Mesendoderm (in vitro differentiated cells): ENCODE results near the gene FMN1.

Source experiments
- DNase-seq: peaks from one replicate; pipeline ENCODE4 v3.0.0; 2013
- H2AK5ac ChIP-seq: 2 replicates; pipeline ENCODE4 v1.6.1; 2013; ENCODE audit warnings: low read length, inconsistent platforms
- H2BK120ac ChIP-seq: 2 replicates; pipeline ENCODE4 v1.6.1; 2013; ENCODE audit warnings: low read depth, mild to moderate bottlenecking, low read length, moderate library complexity, mixed read lengths
- H2BK15ac ChIP-seq: replicated peaks from 2 replicates; pipeline ENCODE4 v1.6.1; 2013; ENCODE audit warnings: low read depth, mild to moderate bottlenecking, moderate library complexity
- H2BK5ac ChIP-seq: 2 replicates; pipeline ENCODE4 v1.6.1; 2013; ENCODE audit warnings: low read length, inconsistent platforms
- H3K18ac ChIP-seq: 2 replicates; pipeline ENCODE4 v1.6.1; 2013; ENCODE audit warnings: mild to moderate bottlenecking, low read length, mixed read lengths
- H3K23ac ChIP-seq: one replicate; pipeline ENCODE4 v1.6.1; 2013; ENCODE audit warnings: low read length
- H3K27ac ChIP-seq: 2 replicates; pipeline ENCODE4 v1.5.1; 2013; ENCODE audit warnings: low read depth, mild to moderate bottlenecking, inconsistent platforms, low read length, moderate library complexity
- H3K27me3 ChIP-seq: 2 replicates; pipeline ENCODE4 v1.6.1; 2013; ENCODE audit warnings: low read length, control low read depth, mild to moderate bottlenecking, inconsistent platforms; ENCODE audit not compliant: insufficient read depth, poor library complexity
- H3K36me3 ChIP-seq: 2 replicates; pipeline ENCODE4 v1.6.1; 2013; ENCODE audit warnings: low read length, inconsistent platforms; ENCODE audit not compliant: control insufficient read depth, insufficient read depth
- H3K4ac ChIP-seq: one replicate; pipeline ENCODE4 v1.6.1; 2013; ENCODE audit warnings: low read depth, mild to moderate bottlenecking, low read length, moderate library complexity
- H3K4me1 ChIP-seq: 2 replicates; pipeline ENCODE4 v1.6.1; 2013; ENCODE audit warnings: low read depth, low read length, inconsistent platforms; ENCODE audit not compliant: control insufficient read depth
- H3K4me2 ChIP-seq: 2 replicates; pipeline ENCODE4 v1.6.1; 2013; ENCODE audit warnings: low read length
- H3K4me3 ChIP-seq: 2 replicates; pipeline ENCODE4 v1.5.1; 2013; ENCODE audit warnings: mild to moderate bottlenecking, low read length
- H3K56ac ChIP-seq: one replicate; pipeline ENCODE4 v1.6.1; 2013; ENCODE audit warnings: low read length
- H3K79me1 ChIP-seq: 2 replicates; pipeline ENCODE4 v1.6.1; 2013; ENCODE audit warnings: low read length, inconsistent platforms
- H3K79me2 ChIP-seq: 2 replicates; pipeline ENCODE4 v1.6.1; 2013; ENCODE audit warnings: mild to moderate bottlenecking, low read length; ENCODE audit not compliant: control insufficient read depth, insufficient read depth
- H3K9ac ChIP-seq: 2 replicates; pipeline ENCODE4 v1.6.1; 2013; ENCODE audit warnings: low read length, inconsistent platforms
- H4K5ac ChIP-seq: one replicate; pipeline ENCODE4 v1.6.1; 2013; ENCODE audit warnings: low read length
- H4K8ac ChIP-seq: one replicate; pipeline ENCODE4 v1.6.1; 2013; ENCODE audit warnings: low read depth, mild to moderate bottlenecking, control low read depth, low read length, moderate library complexity
- WGBS: extraction: QIAGEN DNeasy Blood & Tissue Kit; methylation state at CpG from one replicate; pipeline ENCODE4 v1.1.7; 2013; ENCODE audit warnings: low lambda C conversion rate, missing lambda C conversion rate; ENCODE audit not compliant: insufficient coverage; ENCODE audit errors: extremely low coverage; 5-methylcytosine and 5-hydroxymethylcytosine counted together

The FMN1 gene

DNA sequence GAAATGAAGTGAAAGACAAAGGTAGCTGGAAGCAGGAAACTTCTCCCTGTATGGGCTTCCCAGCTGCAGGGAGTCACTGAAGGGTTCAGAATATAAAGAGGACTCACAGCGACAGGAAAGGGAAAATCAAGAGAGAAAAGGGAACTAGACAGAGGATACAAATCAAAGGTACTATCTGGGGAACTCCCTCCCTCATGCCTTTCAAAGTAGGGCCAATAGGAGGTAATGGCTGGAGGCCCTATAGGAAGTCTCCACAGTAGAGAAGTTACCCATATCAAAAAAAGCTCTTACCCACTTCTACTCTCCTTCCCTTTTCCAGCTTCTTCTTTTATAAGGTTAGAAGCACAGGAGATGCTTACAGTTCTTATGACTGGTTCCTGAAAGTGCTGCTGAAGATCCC, 43.5 kb downstream of the FMN1 start:
- Histone ChIP-seq H3K23ac (no peak overlapping the region), H2AK5ac (no peak overlapping the region), H3K36me3 (no peaks in the 10 kb centered on the region), H2BK5ac (no peak overlapping the region), H3K79me2 (no peaks in the 10 kb centered on the region), H3K27me3 (no peaks in the 10 kb centered on the region), H3K9ac (no peak overlapping the region), H3K4ac (no peak overlapping the region), H3K27ac (no peak overlapping the region), H2BK120ac (no peak overlapping the region), H2BK15ac (no peak overlapping the region), H3K79me1 (no peaks in the 10 kb centered on the region), H3K4me2 (no peak overlapping the region), H4K8ac (no peak overlapping the region), H3K4me1 (no peaks in the 10 kb centered on the region), H3K4me3 (no peak overlapping the region), H3K56ac (no peak overlapping the region), H3K18ac (no peak overlapping the region), H4K5ac (no peak overlapping the region)
- no peak for DNase-seq
- WGBS, result no CpG with 5 or more reads among the region's 1 CpG

DNA sequence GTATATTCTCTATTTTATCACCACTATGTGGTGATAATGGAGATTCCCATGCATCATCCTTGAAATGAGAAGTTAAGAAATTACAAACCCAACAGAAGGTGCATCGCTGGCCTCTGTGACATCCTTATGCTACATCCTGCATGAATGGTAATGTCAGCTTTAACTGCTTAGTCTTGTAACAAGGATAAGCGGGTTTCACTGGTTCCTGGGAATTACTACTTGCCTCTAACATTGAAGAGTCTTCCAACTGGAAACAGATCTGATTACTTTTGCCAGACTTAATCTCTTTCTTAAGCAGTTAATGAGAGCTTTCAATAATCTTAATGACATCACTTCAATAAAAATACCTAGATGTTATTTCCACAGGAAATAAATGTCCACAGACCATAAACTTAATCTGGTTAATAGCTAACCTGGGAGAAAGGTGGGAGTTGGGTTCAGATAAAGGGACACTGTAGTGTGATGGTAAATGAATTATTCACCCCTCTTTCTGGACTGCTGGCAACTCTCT, 44.0 kb downstream of the FMN1 start:
- Histone ChIP-seq H4K5ac (no peak overlapping the region), H3K4me1 (no peaks in the 10 kb centered on the region), H3K27me3 (no peaks in the 10 kb centered on the region), H3K27ac (no peak overlapping the region), H3K18ac (no peak overlapping the region), H2AK5ac (no peak overlapping the region), H3K79me1 (no peaks in the 10 kb centered on the region), H3K9ac (no peak overlapping the region), H3K23ac (no peak overlapping the region), H2BK120ac (no peak overlapping the region), H2BK15ac (no peak overlapping the region), H3K4me2 (no peak overlapping the region), H3K4ac (no peak overlapping the region), H3K79me2 (no peaks in the 10 kb centered on the region), H4K8ac (no peak overlapping the region), H3K56ac (no peak overlapping the region), H3K36me3 (no peaks in the 10 kb centered on the region), H2BK5ac (no peak overlapping the region), H3K4me3 (no peak overlapping the region)
- no peak for DNase-seq
- no CpG with 5 or more reads among the region's 2 CpGs for WGBS

DNA sequence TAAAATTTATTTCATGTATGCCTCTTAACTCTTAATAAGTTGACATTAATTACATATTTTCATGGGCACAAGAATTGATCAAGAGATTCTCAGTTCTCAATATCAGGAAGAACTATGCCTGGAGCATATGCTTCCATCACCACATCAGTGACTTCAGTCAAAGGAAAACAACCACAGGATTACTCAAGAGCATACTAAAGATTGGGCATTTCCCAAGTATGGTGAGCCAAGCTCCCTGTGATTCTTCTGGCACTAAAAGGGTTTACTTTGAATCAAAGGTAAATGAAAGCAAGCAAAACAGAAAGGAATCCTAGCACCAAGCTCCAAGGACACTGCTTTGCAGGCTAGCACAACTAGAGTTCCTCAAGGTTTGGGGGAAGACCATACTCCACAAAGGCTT, 44.6 kb downstream of the FMN1 start:
- no peak overlapping the region for H3K4me2 ChIP-seq
- DNase-seq, result no peak
- H2BK120ac ChIP-seq, result no peak overlapping the region
- no peak overlapping the region for H2BK15ac ChIP-seq
- H3K23ac ChIP-seq, result no peak overlapping the region
- H3K4me3 ChIP-seq, result no peak overlapping the region
- no peaks in the 10 kb centered on the region for H3K4me1 ChIP-seq
- no peak overlapping the region for H4K8ac ChIP-seq
- no peaks in the 10 kb centered on the region for H3K79me1 ChIP-seq
- H3K79me2 ChIP-seq, result no peaks in the 10 kb centered on the region
- no peak overlapping the region for H3K4ac ChIP-seq
- H4K5ac ChIP-seq, result no peak overlapping the region
- no peak overlapping the region for H3K56ac ChIP-seq
- no peaks in the 10 kb centered on the region for H3K27me3 ChIP-seq
- H2AK5ac ChIP-seq, result no peak overlapping the region
- H3K18ac ChIP-seq, result no peak overlapping the region
- no peak overlapping the region for H2BK5ac ChIP-seq
- H3K27ac ChIP-seq, result no peak overlapping the region
- H3K9ac ChIP-seq, result no peak overlapping the region
- no peaks in the 10 kb centered on the region for H3K36me3 ChIP-seq

DNA sequence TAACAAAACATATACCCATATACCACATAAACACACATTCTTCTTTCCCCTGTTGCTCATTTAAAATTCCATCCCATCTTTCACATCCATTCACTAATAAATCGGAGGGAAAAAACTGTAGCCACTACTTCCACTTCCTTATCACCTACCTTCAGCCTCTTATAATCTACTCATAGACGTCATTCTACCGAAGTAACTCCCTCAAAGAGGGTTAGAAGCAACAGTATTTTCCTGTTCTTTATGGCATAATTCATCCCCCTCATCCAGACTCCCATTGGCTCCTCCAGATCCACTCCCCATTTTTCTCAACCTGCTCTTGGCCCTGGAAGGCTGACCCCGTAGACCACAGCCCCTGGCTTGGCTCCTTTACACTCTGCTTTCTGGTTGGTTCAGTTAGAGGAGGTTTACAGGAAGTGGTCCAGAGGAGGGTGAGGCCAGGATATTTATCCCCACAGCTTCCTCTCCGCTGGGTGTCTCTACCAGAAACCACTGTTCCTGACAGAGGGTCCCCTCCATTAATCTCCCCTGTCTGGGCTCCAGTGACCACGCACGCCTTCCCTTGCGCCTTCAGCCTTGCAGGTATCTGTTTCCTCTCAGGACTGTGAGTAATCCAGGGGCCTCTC, 46.3 kb downstream of the FMN1 start:
- no peak overlapping the region for H2BK5ac ChIP-seq
- H3K4me3 ChIP-seq, result no peak overlapping the region
- no peak overlapping the region for H3K23ac ChIP-seq
- H4K8ac ChIP-seq, result no peak overlapping the region
- DNase-seq, result no peak
- H2AK5ac ChIP-seq, result no peak overlapping the region
- no peak overlapping the region for H3K4ac ChIP-seq
- no peaks in the 10 kb centered on the region for H3K36me3 ChIP-seq
- no peak overlapping the region for H3K27ac ChIP-seq
- no peak overlapping the region for H2BK15ac ChIP-seq
- no peak overlapping the region for H3K56ac ChIP-seq
- no peak overlapping the region for H4K5ac ChIP-seq
- peak overlapping the region; percentile 14 for H3K18ac ChIP-seq
- 100% methylated on average over 1 of the region's 8 CpGs for WGBS
- H3K79me1 ChIP-seq, result no peaks in the 10 kb centered on the region
- no peaks in the 10 kb centered on the region for H3K4me1 ChIP-seq
- no peak overlapping the region for H2BK120ac ChIP-seq
- H3K27me3 ChIP-seq, result no peaks in the 10 kb centered on the region
- no peak overlapping the region for H3K9ac ChIP-seq
- no peaks in the 10 kb centered on the region for H3K79me2 ChIP-seq
- H3K4me2 ChIP-seq, result no peak overlapping the region

DNA sequence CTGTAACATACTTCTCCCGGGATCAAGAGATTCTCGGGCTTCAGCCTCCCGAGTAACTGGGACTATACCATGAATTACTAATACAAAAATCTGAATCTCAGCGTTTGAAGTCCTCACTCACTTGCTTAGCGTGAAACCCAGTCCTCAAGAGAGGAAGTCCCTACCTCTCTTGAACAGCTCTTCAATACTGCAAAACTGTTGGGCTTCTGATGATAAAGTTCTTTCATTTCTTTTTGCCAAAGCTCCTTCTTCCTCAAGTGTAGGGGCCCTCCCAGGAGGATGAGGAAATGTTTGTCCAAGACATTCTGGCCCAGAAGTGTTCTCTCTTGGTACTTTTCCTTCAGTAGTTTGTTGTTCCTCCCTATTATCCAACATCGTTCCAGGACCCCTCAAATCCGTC, 48.5 kb downstream of the FMN1 start:
- Histone ChIP-seq H3K4me2 (no peak overlapping the region), H3K36me3 (no peaks in the 10 kb centered on the region), H2BK120ac (peak overlapping the region; percentile 78), H3K27ac (no peak overlapping the region), H3K79me2 (no peaks in the 10 kb centered on the region), H3K18ac (no peak overlapping the region), H3K27me3 (no peaks in the 10 kb centered on the region), H4K5ac (no peak overlapping the region), H3K9ac (no peak overlapping the region), H4K8ac (peak overlapping the region; percentile 93), H3K79me1 (no peaks in the 10 kb centered on the region), H2BK15ac (peak overlapping the region; percentile 5), H3K23ac (no peak overlapping the region), H3K4ac (no peak overlapping the region), H3K56ac (no peak overlapping the region), H2AK5ac (no peak overlapping the region), H3K4me1 (no peaks in the 10 kb centered on the region), H3K4me3 (no peak overlapping the region), H2BK5ac (no peak overlapping the region)
- no CpG with 5 or more reads among the region's 7 CpGs for WGBS
- DNase-seq, result no peak

DNA sequence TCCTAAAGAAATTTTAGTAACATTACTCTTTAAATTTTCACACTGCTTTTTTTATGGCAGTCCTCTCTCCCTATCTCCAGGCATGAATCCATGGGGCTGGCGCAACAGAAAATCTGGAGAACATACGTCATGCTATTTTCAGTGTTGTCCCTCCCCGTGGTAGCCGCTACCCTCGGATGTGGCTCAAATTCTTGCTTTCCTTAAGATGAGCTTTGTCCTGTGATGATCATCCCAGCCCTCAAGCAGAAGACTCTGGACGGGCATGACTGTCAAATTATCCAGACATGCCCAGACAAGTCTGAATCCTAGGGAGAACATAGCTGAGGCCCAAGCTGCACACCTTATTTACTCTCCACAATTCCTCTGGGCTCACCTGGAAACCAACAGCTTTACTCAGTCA, 49.1 kb downstream of the FMN1 start:
- no peaks in the 10 kb centered on the region for H3K27me3 ChIP-seq
- no peak overlapping the region for H4K5ac ChIP-seq
- no peak overlapping the region for H3K23ac ChIP-seq
- no peak overlapping the region for H3K4me2 ChIP-seq
- H2BK120ac ChIP-seq, result peak overlapping the region; percentile 78
- no peak overlapping the region for H3K4me3 ChIP-seq
- no peak overlapping the region for H3K27ac ChIP-seq
- no peak overlapping the region for H2BK5ac ChIP-seq
- no peak overlapping the region for H3K56ac ChIP-seq
- H3K79me1 ChIP-seq, result no peaks in the 10 kb centered on the region
- no peak overlapping the region for H3K9ac ChIP-seq
- H3K36me3 ChIP-seq, result no peaks in the 10 kb centered on the region
- H3K4me1 ChIP-seq, result no peaks in the 10 kb centered on the region
- no peak for DNase-seq
- H2BK15ac ChIP-seq, result no peak overlapping the region
- H3K79me2 ChIP-seq, result no peaks in the 10 kb centered on the region
- H3K4ac ChIP-seq, result no peak overlapping the region
- H3K18ac ChIP-seq, result no peak overlapping the region
- no peak overlapping the region for H4K8ac ChIP-seq
- WGBS, result no CpG with 5 or more reads among the region's 6 CpGs
- no peak overlapping the region for H2AK5ac ChIP-seq
